GM18870 (cell line): ENCODE data around the gene MAPKAPK5.
"Not testable (repeated sequence)": the region's sequence is repeated elsewhere in the genome, so short reads cannot be mapped to it uniquely, and the experiment has no call there.

ENCODE experiments used
- ATAC-seq: cut with Tn5 transposase; IDR thresholded peaks from one replicate; pipeline ENCODE4 v1.9.1; 2021; ENCODE audit warnings: moderate library complexity; ENCODE audit not compliant: unreplicated experiment

MAPKAPK5 gene

GRCh38 chr12:111881716-111882115 is 39.7 kb downstream of the MAPKAPK5 start:
- no peak for ATAC-seq

- ATAC-seq, result no peak
These were observed 44.9 kb downstream of the MAPKAPK5 start for GRCh38 chr12:111886662-111887545.

DNA sequence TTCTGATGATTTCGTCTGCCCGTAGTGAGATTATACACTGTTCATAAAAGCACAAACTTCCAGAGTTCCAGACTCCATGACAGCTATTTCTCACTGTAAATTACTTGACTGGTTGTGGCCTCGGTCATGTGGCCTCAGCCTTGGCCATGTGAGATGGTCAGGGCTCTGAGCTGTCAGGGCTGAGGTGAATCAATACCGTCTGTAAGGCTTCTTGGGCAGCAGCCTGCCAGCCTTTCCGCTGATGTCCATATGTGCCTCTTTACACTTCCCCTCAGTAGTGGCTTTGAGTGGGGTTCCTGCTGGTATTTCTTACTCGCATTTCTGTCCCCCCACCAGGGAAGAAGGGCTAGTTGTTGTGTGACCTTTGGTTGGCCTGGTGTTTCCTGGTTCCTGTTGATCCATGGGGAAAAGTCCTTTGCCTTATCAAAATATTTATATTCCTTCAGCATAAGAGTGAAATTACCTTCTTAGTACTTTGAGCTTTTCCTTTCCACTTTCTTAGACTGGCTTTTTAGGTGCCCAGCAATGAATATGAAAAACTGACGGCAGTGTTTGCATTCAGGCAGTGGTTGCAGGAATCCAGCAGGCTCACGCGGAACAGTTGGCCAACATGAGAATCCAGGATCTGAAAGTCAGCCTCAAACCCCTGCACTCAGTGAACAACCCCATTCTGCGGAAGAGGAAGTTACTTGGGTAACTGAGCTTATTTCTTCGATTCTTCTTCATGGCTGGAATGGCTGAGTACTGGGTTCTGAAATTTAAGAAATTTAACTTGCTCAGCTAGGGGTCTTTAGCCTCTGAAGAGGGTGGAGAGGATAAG is 46.1 kb downstream of the MAPKAPK5 start:
- no peak for ATAC-seq

DNA sequence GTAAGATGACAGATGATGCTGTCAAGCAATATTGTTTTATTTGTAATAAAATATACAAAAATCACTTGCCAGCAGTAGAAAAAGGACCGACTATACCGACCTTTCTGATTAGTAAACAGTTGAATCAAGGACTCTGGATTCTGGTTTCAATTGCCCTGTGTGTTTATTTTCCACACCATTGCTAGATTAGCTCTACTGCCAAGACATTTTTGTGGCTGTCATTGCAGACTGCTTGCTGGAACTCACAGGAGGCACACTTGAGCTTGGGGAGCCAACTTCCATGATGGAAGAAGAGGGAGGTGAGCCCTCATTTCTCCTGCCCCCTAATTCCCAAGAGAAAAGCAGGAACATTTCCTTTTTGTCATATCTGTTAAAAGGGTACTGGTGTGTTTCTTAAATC is 51.3 kb downstream of the MAPKAPK5 start:
- no peak for ATAC-seq

DNA sequence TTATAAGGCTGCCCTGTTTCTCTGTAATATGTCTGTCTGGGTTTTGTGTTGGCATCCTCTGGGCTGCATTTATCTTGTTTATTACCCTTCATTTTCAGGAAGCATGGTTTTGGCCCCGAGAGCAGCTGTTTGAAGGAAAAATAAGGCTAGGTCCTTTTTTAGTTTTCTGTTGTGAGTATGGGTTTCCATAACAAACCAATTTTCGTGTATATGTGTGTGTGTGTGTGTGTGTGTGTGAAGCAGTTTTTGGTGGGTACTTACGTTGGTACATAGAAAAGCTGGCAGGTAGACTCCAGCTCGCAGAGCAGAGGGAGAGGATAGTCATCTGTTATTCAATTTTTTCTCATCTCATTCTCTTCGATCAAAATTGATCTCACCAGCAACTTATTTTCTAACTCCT is 52.5 kb downstream of the MAPKAPK5 start:
- no peak for ATAC-seq

- ATAC-seq, result no peak
These were observed 59.2 kb downstream of the MAPKAPK5 start for GRCh38 chr12:111901182-111901581.

- ATAC-seq, result no peak
These were observed 62.5 kb downstream of the MAPKAPK5 start for GRCh38 chr12:111904446-111904975.

DNA sequence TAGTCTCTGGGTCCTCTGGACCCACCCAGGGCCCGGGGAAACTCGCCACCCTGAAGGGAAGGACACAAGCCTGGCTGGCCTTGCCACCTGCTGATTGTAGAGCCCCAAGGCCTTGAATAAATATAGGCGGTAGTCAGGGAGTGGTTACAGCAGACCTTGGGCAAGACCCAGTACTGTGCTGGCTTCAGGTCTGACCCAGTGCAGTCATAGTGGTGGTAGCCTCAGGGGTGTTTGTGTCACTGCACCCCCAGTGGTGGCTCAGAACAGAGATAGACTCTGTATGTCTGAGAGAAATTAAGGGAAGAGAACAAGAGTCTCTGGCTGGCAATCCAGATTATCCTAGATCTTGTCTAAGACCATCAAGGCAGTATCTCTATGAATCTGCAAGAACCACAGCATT is 63.5 kb downstream of the MAPKAPK5 start:
- ATAC-seq, result no peak

DNA sequence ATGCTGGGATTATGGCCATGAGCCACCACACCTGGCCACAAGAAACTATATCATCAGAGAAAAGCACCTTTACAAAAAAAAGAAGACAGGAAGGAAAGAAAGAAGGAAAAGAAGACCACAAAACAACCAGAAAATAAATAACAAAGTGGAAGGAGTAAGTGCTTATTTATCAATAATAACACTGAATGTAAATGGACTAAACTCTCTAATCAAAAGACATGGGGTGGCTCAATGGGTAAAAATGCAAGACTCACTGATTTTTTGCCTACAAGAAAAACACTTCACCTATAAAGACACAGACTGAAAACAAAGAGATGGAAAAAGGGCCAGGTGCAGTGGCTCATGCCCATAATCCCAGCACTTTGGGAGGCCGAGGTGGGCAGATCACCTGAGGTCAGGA is 65.7 kb downstream of the MAPKAPK5 start:
- ATAC-seq, result no peak

DNA sequence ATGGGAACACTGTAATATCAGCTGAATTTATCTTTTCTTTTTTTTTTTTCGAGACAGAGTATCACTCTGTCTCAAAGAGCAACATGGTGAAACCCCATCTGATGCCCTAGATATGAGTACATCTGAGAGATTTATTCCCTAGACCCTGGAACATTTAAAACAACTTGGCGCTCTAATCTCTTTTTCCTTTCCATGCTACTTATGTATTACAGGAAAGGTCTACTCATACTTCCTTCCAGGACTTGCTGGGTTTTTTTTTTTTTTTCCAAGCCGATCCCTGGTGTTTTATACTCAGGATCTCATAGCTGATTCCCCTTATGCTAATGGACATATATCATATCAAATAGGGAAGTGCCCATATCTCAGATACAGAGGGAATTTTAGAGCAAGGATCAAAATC is 83.1 kb downstream of the MAPKAPK5 start:
- ATAC-seq, result no peak

DNA sequence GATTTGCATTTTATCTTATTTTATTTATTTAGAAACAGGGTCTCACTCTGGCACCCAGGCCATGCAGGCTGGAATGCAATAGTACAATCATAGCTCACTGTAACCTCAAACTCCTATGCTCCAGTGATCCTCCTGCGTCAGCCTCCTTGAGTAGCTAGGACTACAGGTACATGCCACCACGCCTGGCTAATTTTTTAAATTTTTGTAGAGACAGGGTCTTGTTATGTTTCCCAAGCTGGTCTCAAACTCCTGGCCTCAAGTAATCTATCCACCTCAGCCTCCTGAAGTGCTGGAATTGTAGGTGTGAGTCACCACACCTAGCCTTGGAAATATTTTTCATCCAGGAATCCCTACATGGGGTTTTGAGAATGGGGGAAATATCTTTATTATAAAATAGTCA is 84.6 kb downstream of the MAPKAPK5 start:
- ATAC-seq, result no peak

GRCh38 chr12:111927346-111927745 is 85.3 kb downstream of the MAPKAPK5 start:
- ATAC-seq, result no peak

DNA sequence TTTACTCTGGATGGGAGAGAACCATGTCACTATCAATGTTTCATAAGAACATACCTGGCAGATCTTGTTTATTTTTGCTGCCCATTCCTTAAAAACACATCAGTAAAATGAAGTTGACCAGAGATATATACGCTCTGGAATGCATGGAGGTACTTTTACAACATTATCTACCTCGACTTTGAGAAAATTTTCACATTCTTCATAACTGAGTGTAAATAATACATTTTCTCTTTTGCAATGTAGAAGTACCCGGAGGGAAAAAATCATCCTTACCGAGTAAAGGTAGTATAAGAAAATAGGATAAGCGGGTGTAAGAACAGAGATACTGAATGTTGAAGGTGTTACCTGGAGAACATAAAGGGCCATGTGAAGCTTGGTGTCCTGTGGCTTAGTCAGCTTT is 90.2 kb downstream of the MAPKAPK5 start:
- ATAC-seq, result no peak

GRCh38 chr12:111936869-111937268 is 94.8 kb downstream of the MAPKAPK5 start:
- ATAC-seq, result no peak

GRCh38 chr12:111937429-111937828 is 95.4 kb downstream of the MAPKAPK5 start:
- ATAC-seq, result no peak

GRCh38 chr12:111942557-111942956 is 100.5 kb downstream of the MAPKAPK5 start:
- ATAC-seq, result no peak

GRCh38 chr12:111943929-111944328 is 101.9 kb downstream of the MAPKAPK5 start:
- ATAC-seq, result no peak

DNA sequence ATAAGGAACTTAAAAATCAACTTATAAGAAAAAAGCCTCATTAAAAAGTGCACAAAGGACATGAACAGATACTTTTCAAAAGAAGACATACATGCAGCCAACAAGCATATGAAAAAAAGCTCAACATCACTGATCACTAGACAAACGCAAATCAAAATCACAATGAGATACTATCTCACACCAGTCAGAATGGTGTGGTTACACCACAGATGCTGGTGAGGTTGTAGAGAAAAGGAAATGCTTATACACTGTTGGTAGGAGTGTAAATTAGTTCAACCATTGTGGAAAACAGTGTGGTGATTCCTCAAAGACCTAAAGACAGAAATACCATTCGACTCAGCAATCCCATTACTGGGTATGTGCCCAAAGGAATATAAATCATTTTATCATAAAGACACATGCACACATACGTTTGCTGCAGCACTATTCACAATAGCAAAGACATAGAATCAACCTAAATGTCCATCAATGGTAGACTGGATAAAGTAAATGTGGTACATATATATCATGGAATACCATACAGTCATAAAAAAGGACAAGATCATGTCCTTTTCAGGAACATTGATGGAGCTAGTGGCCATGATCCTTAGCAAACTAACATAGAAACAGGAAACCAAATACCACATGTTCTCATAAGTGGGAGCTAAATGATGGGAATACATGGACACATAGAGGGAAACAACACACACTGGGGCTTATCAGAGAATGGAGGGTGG is 109.1 kb downstream of the MAPKAPK5 start:
- ATAC-seq, result not testable (repeated sequence)
